ENCODE results near the gene LRP3.

- TF ChIP-seq CTCF (IDR thresholded peaks at IDR 0.05; ENCODE audit: insufficient read depth, low read depth, low read length) (no peak), EZH2 (IDR thresholded peaks at IDR 0.05; ENCODE audit: insufficient read depth, low read length) (no peak)
Observed at GRCh38 chr19:33248104-33248503, 54.0 kb downstream of the LRP3 start.

Data from astrocyte (in vitro differentiated cells and primary cell).